H9 (cell line): ENCODE results near the gene TOP1. TPM values are rescaled to one million over a fixed set of nuclear protein-coding genes. Genes with fewer than 3 reads are reported as not detected.

Experiments
- DNase-seq: peaks from one replicate; pipeline ENCODE4 v3.0.0-alpha.2; 2017
- H2AFZ ChIP-seq: one replicate; pipeline ENCODE4 v1.6.1; 2013; ENCODE audit warnings: mild to moderate bottlenecking, low read length, control low read depth, moderate library complexity
- H2AK5ac ChIP-seq: 2 replicates; pipeline ENCODE4 v1.6.1; 2013; ENCODE audit warnings: low read length, control low read depth, mixed read lengths; ENCODE audit not compliant: insufficient read length
- H2BK120ac ChIP-seq: one replicate; pipeline ENCODE4 v1.6.1; 2013; ENCODE audit warnings: low read depth, mild to moderate bottlenecking, low read length, control low read depth, inconsistent platforms; ENCODE audit not compliant: poor library complexity, severe bottlenecking
- H2BK12ac ChIP-seq: 2 replicates; pipeline ENCODE4 v1.6.1; 2013; ENCODE audit warnings: low read length, control low read depth, mixed read lengths, low read depth; ENCODE audit not compliant: insufficient read length
- H2BK15ac ChIP-seq: 2 replicates; pipeline ENCODE4 v1.6.1; 2013; ENCODE audit warnings: low read depth, low read length, control low read depth
- H2BK20ac ChIP-seq: one replicate; pipeline ENCODE4 v1.6.1; 2013; ENCODE audit warnings: low read depth, mild to moderate bottlenecking, low read length, control low read depth, inconsistent platforms; ENCODE audit not compliant: poor library complexity, severe bottlenecking
- H2BK5ac ChIP-seq: 2 replicates; pipeline ENCODE4 v1.6.1; 2013; ENCODE audit warnings: low read length, control low read depth, mixed read lengths; ENCODE audit not compliant: insufficient read length
- H3K14ac ChIP-seq: 2 replicates; pipeline ENCODE4 v1.6.1; 2013; ENCODE audit warnings: low read length, control low read depth; ENCODE audit not compliant: insufficient read depth
- H3K18ac ChIP-seq: 2 replicates; pipeline ENCODE4 v1.6.1; 2013; ENCODE audit warnings: low read depth, mild to moderate bottlenecking, mixed read lengths, low read length, control low read depth; ENCODE audit not compliant: insufficient read length
- H3K23ac ChIP-seq: 2 replicates; pipeline ENCODE4 v1.6.1; 2013; ENCODE audit warnings: low read length, control low read depth, mixed read lengths, low read depth; ENCODE audit not compliant: insufficient read length
- H3K23me2 ChIP-seq: 2 replicates; pipeline ENCODE4 v1.6.1; 2013; ENCODE audit warnings: low read depth, mild to moderate bottlenecking, mixed read lengths, low read length, control low read depth; ENCODE audit not compliant: insufficient read length, poor library complexity, severe bottlenecking
- H3K27ac ChIP-seq: 2 replicates; pipeline ENCODE4 v1.5.1; 2013; ENCODE audit warnings: low read length, control low read depth, mixed read lengths, low read depth; ENCODE audit not compliant: insufficient read length
- H3K27me3 ChIP-seq: 2 replicates; pipeline ENCODE4 v1.6.1; 2013; ENCODE audit warnings: low read length, control low read depth, inconsistent platforms; ENCODE audit not compliant: insufficient read depth
- H3K4ac ChIP-seq: 2 replicates; pipeline ENCODE4 v1.6.1; 2013; ENCODE audit warnings: low read depth, mild to moderate bottlenecking, control low read depth, inconsistent platforms, low read length, moderate library complexity
- H3K4me1 ChIP-seq: 2 replicates; pipeline ENCODE4 v1.6.1; 2013; ENCODE audit warnings: low read length, control low read depth, inconsistent platforms; ENCODE audit not compliant: insufficient read depth
- H3K4me2 ChIP-seq: 2 replicates; pipeline ENCODE4 v1.6.1; 2013; ENCODE audit warnings: low read length, control low read depth, mixed read lengths; ENCODE audit not compliant: insufficient read length, insufficient read depth
- H3K56ac ChIP-seq: 2 replicates; pipeline ENCODE4 v1.6.1; 2013; ENCODE audit warnings: low read depth, mild to moderate bottlenecking, mixed read lengths, low read length, control low read depth; ENCODE audit not compliant: insufficient read length
- H3K79me1 ChIP-seq: 2 replicates; pipeline ENCODE4 v1.6.1; 2013; ENCODE audit warnings: low read depth, mild to moderate bottlenecking, moderate library complexity, low read length, control low read depth, inconsistent platforms; ENCODE audit not compliant: insufficient read depth, poor library complexity, severe bottlenecking
- H3K79me2 ChIP-seq: 2 replicates; pipeline ENCODE4 v1.6.1; 2013; ENCODE audit warnings: low read length, control low read depth, inconsistent platforms; ENCODE audit not compliant: insufficient read depth
- H3K9ac ChIP-seq: 2 replicates; pipeline ENCODE4 v1.6.1; 2013; ENCODE audit warnings: low read length, control low read depth, mixed read lengths; ENCODE audit not compliant: insufficient read length; ENCODE audit errors: extremely low read depth
- H3K9me3 ChIP-seq: one replicate; pipeline ENCODE4 v1.6.1; 2013; ENCODE audit warnings: low read depth, low read length, inconsistent platforms; ENCODE audit not compliant: control insufficient read depth
- H3T11ph ChIP-seq: one replicate; pipeline ENCODE4 v1.6.1; 2013; ENCODE audit warnings: mild to moderate bottlenecking, low read length, control low read depth, inconsistent platforms
- H4K20me1 ChIP-seq: one replicate; pipeline ENCODE4 v1.6.1; 2013; ENCODE audit not compliant: control insufficient read depth, insufficient read length, insufficient read depth
- H4K5ac ChIP-seq: 2 replicates; pipeline ENCODE4 v1.6.1; 2013; ENCODE audit warnings: low read depth, mild to moderate bottlenecking, mixed read lengths, low read length, control low read depth; ENCODE audit not compliant: insufficient read length
- H4K8ac ChIP-seq: replicated peaks from 2 replicates; pipeline ENCODE4 v1.6.1; 2013; ENCODE audit warnings: low read length, control low read depth, mixed read lengths, low read depth; ENCODE audit not compliant: insufficient read length
- H4K91ac ChIP-seq: 2 replicates; pipeline ENCODE4 v1.6.1; 2013; ENCODE audit warnings: low read depth, mild to moderate bottlenecking, moderate library complexity, mixed read lengths, low read length, control low read depth; ENCODE audit not compliant: insufficient read length
- H3K27ac Mint-ChIP-seq, 3 experiments: 2 replicates in 2 of 3; 3 replicates in 1 of 3; pipeline ENCODE4 v1.8.0; 2020 to 2021; ENCODE audit warnings: mixed read lengths in 3 of 3, mild to moderate bottlenecking in 1 of 3, moderate library complexity in 1 of 3
- H3K27me3 Mint-ChIP-seq: 2 replicates; pipeline ENCODE4 v1.8.0; 2021; ENCODE audit warnings: low read depth, mild to moderate bottlenecking, moderate library complexity, mixed read lengths
- H3K36me3 Mint-ChIP-seq, 3 experiments: 2 replicates in 2 of 3; 3 replicates in 1 of 3; pipeline ENCODE4 v1.8.0; 2020 to 2021; ENCODE audit warnings: low read depth in 3 of 3, mixed read lengths in 3 of 3; ENCODE audit not compliant: insufficient read depth in 1 of 3
- H3K4me1 Mint-ChIP-seq, 2 experiments: 2 replicates each; pipeline ENCODE4 v1.8.0; 2020; ENCODE audit warnings: mixed read lengths in 2 of 2
- H3K4me3 Mint-ChIP-seq, 2 experiments: 2 replicates in 1 of 2; 3 replicates in 1 of 2; pipeline ENCODE4 v1.8.0; 2020 to 2021; ENCODE audit warnings: mild to moderate bottlenecking in 2 of 2, mixed read lengths in 2 of 2, moderate library complexity in 1 of 2
- H3K9me3 Mint-ChIP-seq, 2 experiments: 2 replicates in 1 of 2; 3 replicates in 1 of 2; pipeline ENCODE4 v1.8.0; 2020; ENCODE audit warnings: mild to moderate bottlenecking in 2 of 2, mixed read lengths in 2 of 2, moderate library complexity in 1 of 2
- WGBS: extraction: QIAGEN DNeasy Blood & Tissue Kit; methylation state at CpG from one replicate; pipeline ENCODE4 v1.1.7; 2013; ENCODE audit warnings: missing lambda C conversion rate, low lambda C conversion rate, mixed read lengths; ENCODE audit not compliant: insufficient read length; ENCODE audit errors: extremely low coverage; 5-methylcytosine and 5-hydroxymethylcytosine counted together
- total RNA-seq: library from RNA; stranded (reverse); gene quantifications from 2 replicates; pipeline ENCODE4 v1.2.1, GENCODE V29; 2021
- TF ChIP-seq, protein P1 (sequence below): fragments of 200-600 bp; sonication (generic); conservative IDR thresholded peaks from 3 replicates; pipeline ENCODE4 v1.8.0; 2021; ENCODE audit warnings: antibody characterized with exemption, mild to moderate bottlenecking

The TOP1 gene
- total RNA-seq, 1 experiment from 2014 or later = 96.4 TPM

DNA sequence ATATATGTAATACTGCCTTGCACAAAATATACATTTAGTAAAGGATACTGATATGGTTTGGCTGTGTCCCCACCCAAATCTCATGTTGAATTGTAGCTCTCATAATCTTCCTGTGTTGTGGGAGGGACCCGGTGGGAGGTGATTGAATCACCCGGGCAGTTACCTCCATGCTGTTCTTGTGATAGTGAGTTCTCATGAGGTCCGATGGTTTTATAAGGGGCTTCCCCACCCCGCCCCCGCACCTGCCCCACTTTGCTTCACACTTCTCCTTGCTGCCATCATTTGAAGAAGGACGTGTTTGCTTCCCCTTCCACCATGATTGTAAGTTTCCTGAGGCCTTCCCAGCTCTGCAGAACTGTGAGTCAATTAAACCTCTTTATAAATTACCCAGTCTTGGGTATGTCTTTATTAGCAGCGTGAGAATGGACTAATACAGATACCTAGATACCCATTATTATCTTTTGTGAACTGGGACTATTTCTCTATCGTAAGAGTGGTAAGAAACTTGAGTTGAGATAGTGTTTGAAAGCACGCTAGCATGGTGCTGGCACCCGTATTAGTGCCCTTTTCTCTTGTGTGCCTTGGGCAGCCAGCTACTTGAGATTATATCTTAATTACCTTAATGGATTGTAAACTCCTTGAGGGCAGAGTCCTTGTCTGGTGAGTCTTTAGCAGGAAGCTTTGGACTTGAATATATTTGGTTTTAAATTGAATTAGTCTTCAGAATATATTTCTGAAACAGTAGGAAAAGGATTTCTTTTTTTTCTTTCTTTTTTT lies 25.6 kb downstream of the TOP1 start:
- Histone ChIP-seq H4K8ac (no peak overlapping the region), H3K9me3 (no peaks in the 10 kb centered on the region), H3K18ac (no peak overlapping the region), H2AK5ac (no peak overlapping the region), H3T11ph (no peak overlapping the region), H3K27me3 (no peaks in the 10 kb centered on the region), H2BK20ac (no peak overlapping the region), H3K23ac (no peak overlapping the region), H4K20me1 (no peaks in the 10 kb centered on the region), H4K5ac (no peak overlapping the region), H3K9ac (no peak overlapping the region), H3K4ac (no peak overlapping the region), H2BK15ac (no peak overlapping the region), H2AFZ (no peak overlapping the region), H3K4me2 (no peak overlapping the region), H3K27ac (no peak overlapping the region), H3K14ac (no peak overlapping the region), H3K4me1 (no peaks in the 10 kb centered on the region; the same call in 1 of the 2 replicates), H4K91ac (no peak overlapping the region), H3K79me1 (peaks cover 5% of the 10 kb centered on the region), H2BK120ac (no peak overlapping the region), H3K79me2 (peaks cover 26% of the 10 kb centered on the region; the same call in 1 of the 2 replicates), H3K56ac (no peak overlapping the region), H2BK12ac (no peak overlapping the region), H3K23me2 (no peaks in the 10 kb centered on the region), H2BK5ac (no peak overlapping the region)
- no CpG with 5 or more reads among the region's 10 CpGs for WGBS
- H3K4me3 Mint-ChIP-seq = no peak overlapping the region
- TF ChIP-seq, protein P1, sequence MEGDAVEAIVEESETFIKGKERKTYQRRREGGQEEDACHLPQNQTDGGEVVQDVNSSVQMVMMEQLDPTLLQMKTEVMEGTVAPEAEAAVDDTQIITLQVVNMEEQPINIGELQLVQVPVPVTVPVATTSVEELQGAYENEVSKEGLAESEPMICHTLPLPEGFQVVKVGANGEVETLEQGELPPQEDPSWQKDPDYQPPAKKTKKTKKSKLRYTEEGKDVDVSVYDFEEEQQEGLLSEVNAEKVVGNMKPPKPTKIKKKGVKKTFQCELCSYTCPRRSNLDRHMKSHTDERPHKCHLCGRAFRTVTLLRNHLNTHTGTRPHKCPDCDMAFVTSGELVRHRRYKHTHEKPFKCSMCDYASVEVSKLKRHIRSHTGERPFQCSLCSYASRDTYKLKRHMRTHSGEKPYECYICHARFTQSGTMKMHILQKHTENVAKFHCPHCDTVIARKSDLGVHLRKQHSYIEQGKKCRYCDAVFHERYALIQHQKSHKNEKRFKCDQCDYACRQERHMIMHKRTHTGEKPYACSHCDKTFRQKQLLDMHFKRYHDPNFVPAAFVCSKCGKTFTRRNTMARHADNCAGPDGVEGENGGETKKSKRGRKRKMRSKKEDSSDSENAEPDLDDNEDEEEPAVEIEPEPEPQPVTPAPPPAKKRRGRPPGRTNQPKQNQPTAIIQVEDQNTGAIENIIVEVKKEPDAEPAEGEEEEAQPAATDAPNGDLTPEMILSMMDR = no peak
- H3K4me1 Mint-ChIP-seq = peaks cover 49 to 66% of the 10 kb centered on the region in 2 experiments
- no peak for DNase-seq
- H3K36me3 Mint-ChIP-seq = peaks cover 0 to 3% (median 2%) of the 10 kb centered on the region in 3 experiments; a peak in 1 of 7 replicates
- no peaks in the 10 kb centered on the region for H3K27me3 Mint-ChIP-seq
- no peaks in the 10 kb centered on the region for H3K9me3 Mint-ChIP-seq
- H3K27ac Mint-ChIP-seq = no peak overlapping the region; a peak in 1 of 7 replicates
